ENCODE measurements around the gene ARAF. TPM values are rescaled to one million over a fixed set of nuclear protein-coding genes. Genes with fewer than 3 reads are reported as not detected.
A peak's percentile ranks its signal among the peaks of the same experiment; 100 is the strongest.

ARAF gene
- total RNA-seq, 1 experiment from 2014 or later: 35.4 TPM

- H3K9me3 ChIP-seq (ENCODE audit: control insufficient read depth in 1 of 2, insufficient read depth in 1 of 2, low read depth in 1 of 2, low read length in 2 of 2): no peaks in the 10 kb centered on the region
- peak within 1 kb of the TSS; percentile 59 to 66 for H3K4me3 ChIP-seq (replicated peaks in 1 of 2; ENCODE audit: low read depth in 1 of 2, low read length in 2 of 2)
- H3K4me2 ChIP-seq (ENCODE audit: low read length): peak within 1 kb of the TSS; percentile 72
- DNase-seq (ENCODE audit: low read depth, low spot score) (peak; percentile 75), ATAC-seq (peak; percentile 95)
- CTCF ChIA-PET: no interaction called here
- peaks cover 12 to 48% of the 10 kb centered on the region in 2 experiments for H3K4me1 ChIP-seq (ENCODE audit: control insufficient read depth in 1 of 2, insufficient read depth in 2 of 2, low read length in 2 of 2)
- intact Hi-C loops (cut with micrococcal nuclease): no loop called here
- H4K20me1 ChIP-seq (ENCODE audit: insufficient read depth): no peaks in the 10 kb centered on the region
- RAD21 ChIA-PET (ENCODE audit: low non-redundant PET in 1 of 2, low total read pairs in 2 of 2, uncharacterized antibody in 2 of 2, unreplicated experiment in 2 of 2): no interaction called here
- H3K27ac ChIP-seq (ENCODE audit: low read depth, low read length): peak within 1 kb of the TSS; percentile 61
- peaks cover 20% of the 10 kb centered on the region for H3K79me2 ChIP-seq (ENCODE audit: insufficient read depth, low read length)
- TF ChIP-seq ATF3 (IDR thresholded peaks at IDR 0.05) (no peak), ZFX (IDR thresholded peaks at IDR 0.05) (peak; percentile 63), YY1 (IDR thresholded peaks at IDR 0.05; ENCODE audit: extremely low read depth, insufficient replicate concordance, low read depth, low read length) (peak; percentile 58), EZH2phosphoT487 (IDR thresholded peaks at IDR 0.05; ENCODE audit: borderline replicate concordance) (no peak), POLR2AphosphoS5 (IDR thresholded peaks at IDR 0.05; ENCODE audit: low read depth, low read length) (peak; percentile 89), TCF7L2 (IDR thresholded peaks at IDR 0.05; ENCODE audit: borderline replicate concordance, extremely low read depth, insufficient read depth, insufficient read length) (peak; percentile 24), POLR2A (IDR thresholded peaks at IDR 0.05; ENCODE audit: borderline replicate concordance, extremely low read depth, insufficient read depth, insufficient read length) (peak; percentile 50)
- POLR2A ChIA-PET: interaction anchor here (0.6 kb wide), 1 partner anchor 17 kb away, joined by 3 read pairs; no protein-coding TSS in a partner anchor
- no peaks in the 10 kb centered on the region for H3K27me3 ChIP-seq (ENCODE audit: insufficient read depth, low read length)
- H3K9ac ChIP-seq (ENCODE audit: low read length): peak within 1 kb of the TSS; percentile 77
- no TSS peak for BruUV-seq (replicated peaks)
- H3K36me3 ChIP-seq (ENCODE audit: control insufficient read depth in 1 of 2, insufficient read depth in 2 of 2, low read length in 2 of 2): peaks cover 3 to 6% of the 10 kb centered on the region in 2 experiments; a peak in 1 of 4 replicates
- H2AFZ ChIP-seq (ENCODE audit: low read depth, low read length, poor library complexity, severe bottlenecking): no peak within 1 kb of the TSS
- H3K9me2 ChIP-seq (ENCODE audit: insufficient read depth): no peaks in the 10 kb centered on the region
Measured at GRCh38 chrX:47581731-47582647, 21.0 kb downstream of the ARAF start, which contains the start of gene TIMP1. Gene TIMP1, plus strand, starts transcription at chrX:47582436. Its CDS starts 980 bp downstream, at chrX:47583416.

All from HCT116 (cell line).